ENCODE measurements around the gene CYP11A1. TPM values are rescaled to one million over a fixed set of nuclear protein-coding genes. Genes with fewer than 3 reads are reported as not detected.

The CYP11A1 gene
- total RNA-seq, 1 donor from 2014 or later = not detected

DNA sequence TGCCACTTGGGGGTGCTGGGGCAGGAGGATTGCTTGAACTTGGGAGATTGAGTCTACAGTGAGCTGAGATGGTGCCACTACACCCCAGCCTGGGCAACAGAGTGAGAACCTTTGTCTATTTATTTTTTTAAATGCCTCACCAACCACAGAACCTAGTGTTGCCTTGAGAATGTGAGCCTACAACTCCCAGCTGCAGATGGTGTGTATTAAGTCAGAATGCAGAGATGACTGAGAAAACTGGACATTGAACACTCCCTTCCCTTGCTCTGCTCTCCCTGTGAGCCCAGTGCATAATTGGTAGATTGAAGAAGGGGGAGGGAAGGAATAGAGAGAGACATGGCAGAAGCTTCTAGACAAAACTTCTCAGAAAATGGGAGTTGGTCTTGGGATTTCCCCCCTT, 77.8 kb downstream of the CYP11A1 start:
- H3K4me3 ChIP-seq (ENCODE audit: low read depth, low read length) = no peak overlapping the region
- H3K36me3 ChIP-seq (ENCODE audit: control insufficient read depth, insufficient read depth, low read length) = no peaks in the 10 kb centered on the region
- H3K27me3 ChIP-seq (ENCODE audit: control insufficient read depth, insufficient read depth, low read length) = peaks cover 4% of the 10 kb centered on the region
- TF ChIP-seq, protein P1, sequence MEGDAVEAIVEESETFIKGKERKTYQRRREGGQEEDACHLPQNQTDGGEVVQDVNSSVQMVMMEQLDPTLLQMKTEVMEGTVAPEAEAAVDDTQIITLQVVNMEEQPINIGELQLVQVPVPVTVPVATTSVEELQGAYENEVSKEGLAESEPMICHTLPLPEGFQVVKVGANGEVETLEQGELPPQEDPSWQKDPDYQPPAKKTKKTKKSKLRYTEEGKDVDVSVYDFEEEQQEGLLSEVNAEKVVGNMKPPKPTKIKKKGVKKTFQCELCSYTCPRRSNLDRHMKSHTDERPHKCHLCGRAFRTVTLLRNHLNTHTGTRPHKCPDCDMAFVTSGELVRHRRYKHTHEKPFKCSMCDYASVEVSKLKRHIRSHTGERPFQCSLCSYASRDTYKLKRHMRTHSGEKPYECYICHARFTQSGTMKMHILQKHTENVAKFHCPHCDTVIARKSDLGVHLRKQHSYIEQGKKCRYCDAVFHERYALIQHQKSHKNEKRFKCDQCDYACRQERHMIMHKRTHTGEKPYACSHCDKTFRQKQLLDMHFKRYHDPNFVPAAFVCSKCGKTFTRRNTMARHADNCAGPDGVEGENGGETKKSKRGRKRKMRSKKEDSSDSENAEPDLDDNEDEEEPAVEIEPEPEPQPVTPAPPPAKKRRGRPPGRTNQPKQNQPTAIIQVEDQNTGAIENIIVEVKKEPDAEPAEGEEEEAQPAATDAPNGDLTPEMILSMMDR (IDR thresholded peaks at IDR 0.05; ENCODE audit: insufficient read depth, low read length, severe bottlenecking) = no peak
- no peak for DNase-seq (ENCODE audit: low read depth)
- no peak for FAIRE-seq

Other genes starting within 250 kb of the CYP11A1 start
- not detected in 2 replicates for gene ISLR2, start 237.1 kb downstream of the CYP11A1 start, total RNA-seq
- 0.26 and 0.53 TPM in 2 replicates for gene ISLR, start 193.9 kb downstream of the CYP11A1 start, total RNA-seq
- gene STRA6, start 164.9 kb downstream of the CYP11A1 start, total RNA-seq = 0.26 TPM in 2 replicates
- gene CCDC33, start 131.3 kb downstream of the CYP11A1 start, total RNA-seq = not detected in 2 replicates
- gene SEMA7A, start 66.3 kb upstream of the CYP11A1 start, total RNA-seq = 4.0 and 5.3 TPM in 2 replicates
- gene UBL7, start 93.5 kb upstream of the CYP11A1 start, total RNA-seq = 21.6 and 22.1 TPM in 2 replicates
- 3.4 and 4.7 TPM in 2 replicates for gene ARID3B, start 173.6 kb upstream of the CYP11A1 start, total RNA-seq
- 66.3 and 115 TPM in 2 replicates for gene CLK3, start 248.2 kb upstream of the CYP11A1 start, total RNA-seq